MM.1S (cell line): Measurements from ENCODE around the gene NDUFB2.

Experiments
- DNase-seq: peaks from one replicate; pipeline ENCODE4 v3.0.0-alpha.2; 2015
- H2AFZ ChIP-seq: fragments of 300-600 bp; sonication (generic); 2 replicates; pipeline ENCODE4 v1.6.0; 2016; ENCODE audit warnings: antibody characterized with exemption, low read length
- H3F3A ChIP-seq: fragments of 300-600 bp; sonication (generic); 2 replicates; pipeline ENCODE4 v1.6.1; 2016; ENCODE audit warnings: mild to moderate bottlenecking, antibody characterized with exemption, low read length, moderate library complexity, mixed read lengths; ENCODE audit not compliant: insufficient read depth
- H3K27ac ChIP-seq: fragments of 300-600 bp; sonication (generic); 2 replicates; pipeline ENCODE4 v1.5.1; 2016; ENCODE audit warnings: mild to moderate bottlenecking, low read length
- H3K27me3 ChIP-seq: fragments of 300-600 bp; sonication (generic); replicated peaks from 2 replicates; pipeline ENCODE4 v1.6.0; 2016; ENCODE audit warnings: low read length; ENCODE audit not compliant: insufficient read depth
- H3K36me3 ChIP-seq: fragments of 300-600 bp; sonication (generic); replicated peaks from 2 replicates; pipeline ENCODE4 v1.6.1; 2016; ENCODE audit warnings: mild to moderate bottlenecking, low read length, mixed read lengths; ENCODE audit not compliant: insufficient read depth
- H3K4me1 ChIP-seq: fragments of 300-600 bp; sonication (generic); 2 replicates; pipeline ENCODE4 v1.6.1; 2016; ENCODE audit warnings: low read length, mixed read lengths
- H3K4me2 ChIP-seq: fragments of 300-600 bp; sonication (generic); 2 replicates; pipeline ENCODE4 v1.6.0; 2016; ENCODE audit warnings: low read depth, low read length
- H3K4me3 ChIP-seq: fragments of 300-600 bp; sonication (generic); 2 replicates; pipeline ENCODE4 v1.5.1; 2016; ENCODE audit warnings: low read length, mixed read lengths
- H3K79me2 ChIP-seq: fragments of 300-600 bp; sonication (generic); 2 replicates; pipeline ENCODE4 v1.6.1; 2016; ENCODE audit warnings: mixed run types, low read length, mixed read lengths
- H3K9ac ChIP-seq: fragments of 300-600 bp; sonication (generic); 2 replicates; pipeline ENCODE4 v1.6.1; 2016; ENCODE audit warnings: low read length, mixed read lengths
- H3K9me2 ChIP-seq: fragments of 300-600 bp; sonication (generic); replicated peaks from 2 replicates; pipeline ENCODE4 v1.6.1; 2016; ENCODE audit warnings: mild to moderate bottlenecking, low read length, mixed read lengths; ENCODE audit not compliant: insufficient read depth
- H3K9me3 ChIP-seq: fragments of 300-600 bp; sonication (generic); replicated peaks from 2 replicates; pipeline ENCODE4 v1.6.1; 2016; ENCODE audit warnings: mild to moderate bottlenecking, low read length, mixed read lengths; ENCODE audit not compliant: insufficient read depth
- H4K20me1 ChIP-seq: fragments of 300-600 bp; sonication (generic); 2 replicates; pipeline ENCODE4 v1.6.1; 2016; ENCODE audit warnings: mild to moderate bottlenecking, low read length, moderate library complexity, mixed read lengths; ENCODE audit not compliant: insufficient read depth
- CTCF ChIP-seq: fragments of 300-600 bp; sonication (generic); IDR thresholded peaks from 2 replicates; pipeline ENCODE4 v1.5.1; 2016; ENCODE audit warnings: antibody characterized with exemption, low read length, mixed read lengths
- EZH2 ChIP-seq: fragments of 300-600 bp; sonication (generic); optimal IDR thresholded peaks from 2 replicates; pipeline ENCODE3; 2017; ENCODE audit warnings: low read depth, mild to moderate bottlenecking, antibody characterized with exemption, low read length, mixed read lengths
- EZH2phosphoT487 ChIP-seq: fragments of 300-600 bp; sonication (generic); IDR thresholded peaks from 2 replicates; pipeline ENCODE4 v1.6.1; 2018; ENCODE audit warnings: antibody characterized with exemption, low read length

The NDUFB2 gene

GRCh38 chr7:140650367-140650766 is 46.1 kb upstream of the NDUFB2 start:
- H2AFZ ChIP-seq, result no peak overlapping the region
- H3K4me3 ChIP-seq, result no peak overlapping the region
- no peaks in the 10 kb centered on the region for H3F3A ChIP-seq
- no peaks in the 10 kb centered on the region for H3K79me2 ChIP-seq
- no peaks in the 10 kb centered on the region for H3K4me1 ChIP-seq
- no peaks in the 10 kb centered on the region for H3K36me3 ChIP-seq
- no peak overlapping the region for H3K9ac ChIP-seq
- no peaks in the 10 kb centered on the region for H3K9me3 ChIP-seq
- no peaks in the 10 kb centered on the region for H4K20me1 ChIP-seq
- TF ChIP-seq CTCF, result no peak
- no peak for TF ChIP-seq EZH2
- TF ChIP-seq EZH2phosphoT487, result no peak
- no peak overlapping the region for H3K27ac ChIP-seq
- H3K9me2 ChIP-seq, result no peaks in the 10 kb centered on the region
- H3K4me2 ChIP-seq, result no peak overlapping the region
- DNase-seq, result no peak
- H3K27me3 ChIP-seq, result no peaks in the 10 kb centered on the region

GRCh38 chr7:140653319-140654108 is 43.0 kb upstream of the NDUFB2 start:
- Histone ChIP-seq H3K4me1 (no peaks in the 10 kb centered on the region), H3K4me3 (no peak overlapping the region), H3F3A (no peaks in the 10 kb centered on the region), H3K4me2 (peak overlapping the region; percentile 0; the same call in 1 of the 2 replicates), H3K36me3 (no peaks in the 10 kb centered on the region), H2AFZ (no peak overlapping the region), H4K20me1 (no peaks in the 10 kb centered on the region), H3K79me2 (no peaks in the 10 kb centered on the region), H3K9ac (no peak overlapping the region), H3K27ac (no peak overlapping the region), H3K9me2 (no peaks in the 10 kb centered on the region), H3K27me3 (no peaks in the 10 kb centered on the region), H3K9me3 (no peaks in the 10 kb centered on the region)
- TF ChIP-seq EZH2, result no peak
- TF ChIP-seq EZH2phosphoT487, result no peak
- TF ChIP-seq CTCF, result peak; percentile 98
- DNase-seq, result peak; percentile 59

GRCh38 chr7:140654109-140654387 is 42.5 kb upstream of the NDUFB2 start:
- Histone ChIP-seq H3K36me3 (no peaks in the 10 kb centered on the region), H2AFZ (no peak overlapping the region), H3K9ac (no peak overlapping the region), H3K4me3 (no peak overlapping the region), H3K9me2 (no peaks in the 10 kb centered on the region), H3K9me3 (no peaks in the 10 kb centered on the region), H4K20me1 (no peaks in the 10 kb centered on the region), H3K27ac (no peak overlapping the region), H3F3A (no peaks in the 10 kb centered on the region), H3K27me3 (no peaks in the 10 kb centered on the region), H3K79me2 (no peaks in the 10 kb centered on the region), H3K4me2 (no peak overlapping the region), H3K4me1 (no peaks in the 10 kb centered on the region)
- DNase-seq, result no peak
- TF ChIP-seq EZH2, result no peak
- no peak for TF ChIP-seq EZH2phosphoT487
- no peak for TF ChIP-seq CTCF
